ENCODE measurements around the gene FOXO1. TPM values are rescaled to one million over a fixed set of nuclear protein-coding genes. Genes with fewer than 3 reads are reported as not detected.

FOXO1 gene
- total and polyA plus RNA-seq, 2 experiments from 2014 or later = 32.4 to 68.0 TPM

- TF ChIP-seq STAT1 (IDR thresholded peaks at IDR 0.05; ENCODE audit: unreplicated experiment) (no peak), ZNF331 (CRISPR knock-in tag; IDR thresholded peaks at IDR 0.05; ENCODE audit: low read depth) (no peak), POLR2AphosphoS5 (IDR thresholded peaks at IDR 0.05; ENCODE audit: low read depth) (no peak)
Measured at GRCh38 chr13:40553356-40553755, 113.1 kb downstream of the FOXO1 start (continued).

DNA sequence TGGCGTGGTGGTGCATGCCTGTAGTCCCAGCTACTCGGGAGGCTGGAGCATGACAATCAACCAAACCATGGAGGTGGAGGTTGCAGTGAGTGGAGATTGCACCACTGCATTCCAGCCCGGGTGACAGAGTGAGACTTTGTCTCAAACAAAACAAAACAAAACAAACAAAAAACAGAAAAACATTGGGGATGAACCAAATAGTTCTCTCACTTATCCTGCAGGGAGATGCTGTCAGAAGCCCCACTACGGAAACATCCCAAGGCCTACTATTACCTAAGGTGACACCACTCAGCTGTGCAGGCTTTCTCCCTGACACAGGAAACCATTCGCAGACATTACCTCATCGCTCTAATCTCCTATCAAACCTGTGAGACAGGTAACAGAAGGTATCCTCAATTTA lies 113.5 kb downstream of the FOXO1 start:
- no peak overlapping the region for H3K27ac Mint-ChIP-seq
- DNase-seq (ENCODE audit: low spot score) (no peak), ATAC-seq (peak; percentile 11)
- H3K27me3 Mint-ChIP-seq (ENCODE audit: insufficient read depth, low read depth, poor library complexity) = peaks cover 11% of the 10 kb centered on the region
- Histone ChIP-seq H3K4me3 (no peak overlapping the region), H2AFZ (no peak overlapping the region), H3K27me3 (ENCODE audit: insufficient read depth) (no peaks in the 10 kb centered on the region), H3K79me2 (replicated peaks; ENCODE audit: insufficient read depth) (peaks cover 50% of the 10 kb centered on the region), H3K27ac (ENCODE audit: low read depth) (no peak overlapping the region), H3K4me1 (ENCODE audit: insufficient read depth) (peaks cover 31% of the 10 kb centered on the region), H3K4me2 (no peak overlapping the region), H3K36me3 (ENCODE audit: insufficient read depth) (no peaks in the 10 kb centered on the region), H4K20me1 (replicated peaks; ENCODE audit: insufficient read depth) (peaks cover 29% of the 10 kb centered on the region), H3F3A (replicated peaks; ENCODE audit: low read depth) (peaks cover 4% of the 10 kb centered on the region; the same call in 1 of the 2 replicates), H3K9me2 (ENCODE audit: insufficient read depth) (0 out of 2 replicates have a peak, but pooled peaks cover 2% of the 10 kb centered on the region)
- no peaks in the 10 kb centered on the region for H3K9me3 Mint-ChIP-seq
- H3K36me3 Mint-ChIP-seq (ENCODE audit: low read depth) = peaks cover 9% of the 10 kb centered on the region; the same call in 2 of the 3 replicates
- peaks cover 56% of the 10 kb centered on the region for H3K4me1 Mint-ChIP-seq
- no peak for TF ChIP-seq EZH2phosphoT487 (IDR thresholded peaks at IDR 0.05; ENCODE audit: unreplicated experiment)
- no peak for TF ChIP-seq ZNF331 (CRISPR knock-in tag; IDR thresholded peaks at IDR 0.05; ENCODE audit: low read depth)
- no peak for TF ChIP-seq CREB1 (CRISPR knock-in tag; IDR thresholded peaks at IDR 0.05; ENCODE audit: low read depth)
- TF ChIP-seq, protein P1, sequence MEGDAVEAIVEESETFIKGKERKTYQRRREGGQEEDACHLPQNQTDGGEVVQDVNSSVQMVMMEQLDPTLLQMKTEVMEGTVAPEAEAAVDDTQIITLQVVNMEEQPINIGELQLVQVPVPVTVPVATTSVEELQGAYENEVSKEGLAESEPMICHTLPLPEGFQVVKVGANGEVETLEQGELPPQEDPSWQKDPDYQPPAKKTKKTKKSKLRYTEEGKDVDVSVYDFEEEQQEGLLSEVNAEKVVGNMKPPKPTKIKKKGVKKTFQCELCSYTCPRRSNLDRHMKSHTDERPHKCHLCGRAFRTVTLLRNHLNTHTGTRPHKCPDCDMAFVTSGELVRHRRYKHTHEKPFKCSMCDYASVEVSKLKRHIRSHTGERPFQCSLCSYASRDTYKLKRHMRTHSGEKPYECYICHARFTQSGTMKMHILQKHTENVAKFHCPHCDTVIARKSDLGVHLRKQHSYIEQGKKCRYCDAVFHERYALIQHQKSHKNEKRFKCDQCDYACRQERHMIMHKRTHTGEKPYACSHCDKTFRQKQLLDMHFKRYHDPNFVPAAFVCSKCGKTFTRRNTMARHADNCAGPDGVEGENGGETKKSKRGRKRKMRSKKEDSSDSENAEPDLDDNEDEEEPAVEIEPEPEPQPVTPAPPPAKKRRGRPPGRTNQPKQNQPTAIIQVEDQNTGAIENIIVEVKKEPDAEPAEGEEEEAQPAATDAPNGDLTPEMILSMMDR (conservative IDR thresholded peaks at IDR 0.05; ENCODE audit: low read depth in 2 of 2) = no peak
- no peak for TF ChIP-seq STAT1 (IDR thresholded peaks at IDR 0.05; ENCODE audit: unreplicated experiment)
- no peak for TF ChIP-seq NANOG (IDR thresholded peaks at IDR 0.05; ENCODE audit: borderline replicate concordance)
- TF ChIP-seq EZH2 (IDR thresholded peaks at IDR 0.05; ENCODE audit: low read depth, unreplicated experiment) = no peak
- no peak for TF ChIP-seq POLR2AphosphoS5 (IDR thresholded peaks at IDR 0.05; ENCODE audit: low read depth)
- no peak for TF ChIP-seq ZNF462 (CRISPR knock-in tag; IDR thresholded peaks at IDR 0.05)
- TF ChIP-seq JUNB (IDR thresholded peaks at IDR 0.05; ENCODE audit: unreplicated experiment) = no peak
- TF ChIP-seq ETS1 (IDR thresholded peaks at IDR 0.05) = no peak
- TF ChIP-seq, protein P2, sequence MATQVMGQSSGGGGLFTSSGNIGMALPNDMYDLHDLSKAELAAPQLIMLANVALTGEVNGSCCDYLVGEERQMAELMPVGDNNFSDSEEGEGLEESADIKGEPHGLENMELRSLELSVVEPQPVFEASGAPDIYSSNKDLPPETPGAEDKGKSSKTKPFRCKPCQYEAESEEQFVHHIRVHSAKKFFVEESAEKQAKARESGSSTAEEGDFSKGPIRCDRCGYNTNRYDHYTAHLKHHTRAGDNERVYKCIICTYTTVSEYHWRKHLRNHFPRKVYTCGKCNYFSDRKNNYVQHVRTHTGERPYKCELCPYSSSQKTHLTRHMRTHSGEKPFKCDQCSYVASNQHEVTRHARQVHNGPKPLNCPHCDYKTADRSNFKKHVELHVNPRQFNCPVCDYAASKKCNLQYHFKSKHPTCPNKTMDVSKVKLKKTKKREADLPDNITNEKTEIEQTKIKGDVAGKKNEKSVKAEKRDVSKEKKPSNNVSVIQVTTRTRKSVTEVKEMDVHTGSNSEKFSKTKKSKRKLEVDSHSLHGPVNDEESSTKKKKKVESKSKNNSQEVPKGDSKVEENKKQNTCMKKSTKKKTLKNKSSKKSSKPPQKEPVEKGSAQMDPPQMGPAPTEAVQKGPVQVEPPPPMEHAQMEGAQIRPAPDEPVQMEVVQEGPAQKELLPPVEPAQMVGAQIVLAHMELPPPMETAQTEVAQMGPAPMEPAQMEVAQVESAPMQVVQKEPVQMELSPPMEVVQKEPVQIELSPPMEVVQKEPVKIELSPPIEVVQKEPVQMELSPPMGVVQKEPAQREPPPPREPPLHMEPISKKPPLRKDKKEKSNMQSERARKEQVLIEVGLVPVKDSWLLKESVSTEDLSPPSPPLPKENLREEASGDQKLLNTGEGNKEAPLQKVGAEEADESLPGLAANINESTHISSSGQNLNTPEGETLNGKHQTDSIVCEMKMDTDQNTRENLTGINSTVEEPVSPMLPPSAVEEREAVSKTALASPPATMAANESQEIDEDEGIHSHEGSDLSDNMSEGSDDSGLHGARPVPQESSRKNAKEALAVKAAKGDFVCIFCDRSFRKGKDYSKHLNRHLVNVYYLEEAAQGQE (IDR thresholded peaks at IDR 0.05; ENCODE audit: unreplicated experiment) = no peak
- no peak for TF ChIP-seq ZNF114 (CRISPR knock-in tag; IDR thresholded peaks at IDR 0.05)
- no peak overlapping the region for H3K4me3 Mint-ChIP-seq
